Measurements from ENCODE around the gene RIC1.
"Not testable (repeated sequence)": the region's sequence is repeated elsewhere in the genome, so short reads cannot be mapped to it uniquely, and the experiment has no call there.

RIC1 gene

DNA sequence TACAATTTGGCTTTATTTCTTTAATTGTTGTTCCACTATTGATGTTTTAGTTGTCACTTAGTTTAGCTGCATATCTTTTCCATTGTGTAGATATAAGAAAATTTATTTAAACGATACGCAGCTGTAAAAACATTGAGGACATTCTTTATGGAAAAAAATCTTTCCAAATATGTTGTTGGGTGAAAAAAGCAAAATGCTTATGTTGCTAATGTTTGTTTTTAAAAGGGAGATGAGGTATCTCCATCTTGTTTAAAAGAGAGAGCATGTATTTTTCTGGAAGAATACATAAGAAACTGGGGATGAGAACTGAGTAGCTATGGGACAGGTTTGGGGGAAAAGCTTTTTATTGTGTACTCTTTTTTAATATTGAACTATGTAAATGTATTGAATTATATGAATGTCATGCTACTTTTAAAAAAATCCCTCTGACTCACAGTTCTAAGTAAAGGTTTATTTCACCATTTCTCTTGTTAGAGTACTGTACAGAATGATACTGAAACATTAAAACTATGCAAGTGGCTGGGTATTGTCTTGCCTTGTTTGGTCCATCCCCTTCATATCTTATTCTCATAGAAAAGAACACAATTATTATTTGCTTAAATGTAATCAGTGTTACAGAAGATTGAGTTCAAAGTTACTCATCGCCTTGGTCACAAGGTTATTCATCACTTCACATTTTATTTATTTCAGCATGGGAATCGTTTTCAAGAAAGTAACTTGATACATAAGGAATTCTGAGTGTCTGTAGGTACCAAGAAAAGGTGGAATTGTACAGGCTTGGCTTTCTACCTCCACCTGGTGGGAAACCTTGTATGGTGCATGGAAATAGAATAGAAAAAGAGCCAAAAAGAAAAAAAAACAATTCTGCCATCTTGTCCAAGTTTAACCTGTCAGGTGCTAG lies 85.8 kb downstream of the RIC1 start:
- DNase-seq (ENCODE audit: low read depth), result no peak
- peak; percentile 73 for TF ChIP-seq CTCF (conservative IDR thresholded peaks at IDR 0.05; ENCODE audit: low read depth, low read length)
- no peak overlapping the region for H3K4me3 ChIP-seq (ENCODE audit: low read length)

DNA sequence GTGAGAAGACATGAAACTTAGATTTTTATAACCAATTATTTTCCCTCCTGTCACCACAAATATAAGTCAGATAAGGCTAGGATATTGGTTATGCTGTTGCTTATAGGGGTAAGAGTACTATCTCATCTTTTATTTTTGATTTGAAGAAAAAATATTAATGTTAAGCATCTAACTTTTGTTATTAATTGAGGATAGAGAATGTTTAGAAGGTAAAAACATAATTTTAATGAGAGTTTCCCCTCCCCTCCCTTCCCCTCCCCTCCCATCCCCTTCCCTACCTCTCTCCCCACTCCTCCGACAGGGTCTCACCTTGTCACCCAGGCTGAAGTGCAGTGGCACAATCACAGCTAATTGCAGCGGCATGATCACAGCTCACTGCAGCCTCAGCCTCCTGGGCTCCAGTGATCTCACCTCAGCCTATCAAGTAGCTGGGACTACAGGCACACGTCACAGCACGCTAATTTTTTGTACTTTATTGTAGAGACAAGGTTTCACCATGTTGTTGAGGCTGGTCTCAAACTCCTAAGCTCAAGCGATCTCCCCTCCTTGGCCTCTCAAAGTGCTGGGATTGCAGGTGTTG lies 86.7 kb downstream of the RIC1 start:
- DNase-seq (ENCODE audit: low read depth), result no peak
- no peak for TF ChIP-seq CTCF (conservative IDR thresholded peaks at IDR 0.05; ENCODE audit: low read depth, low read length)
- H3K4me3 ChIP-seq (ENCODE audit: low read length), result no peak overlapping the region

GRCh38 chr9:5717434-5717833 lies 88.5 kb downstream of the RIC1 start:
- not testable (repeated sequence) for DNase-seq (ENCODE audit: low read depth); H3K4me3 ChIP-seq (ENCODE audit: low read length)

DNA sequence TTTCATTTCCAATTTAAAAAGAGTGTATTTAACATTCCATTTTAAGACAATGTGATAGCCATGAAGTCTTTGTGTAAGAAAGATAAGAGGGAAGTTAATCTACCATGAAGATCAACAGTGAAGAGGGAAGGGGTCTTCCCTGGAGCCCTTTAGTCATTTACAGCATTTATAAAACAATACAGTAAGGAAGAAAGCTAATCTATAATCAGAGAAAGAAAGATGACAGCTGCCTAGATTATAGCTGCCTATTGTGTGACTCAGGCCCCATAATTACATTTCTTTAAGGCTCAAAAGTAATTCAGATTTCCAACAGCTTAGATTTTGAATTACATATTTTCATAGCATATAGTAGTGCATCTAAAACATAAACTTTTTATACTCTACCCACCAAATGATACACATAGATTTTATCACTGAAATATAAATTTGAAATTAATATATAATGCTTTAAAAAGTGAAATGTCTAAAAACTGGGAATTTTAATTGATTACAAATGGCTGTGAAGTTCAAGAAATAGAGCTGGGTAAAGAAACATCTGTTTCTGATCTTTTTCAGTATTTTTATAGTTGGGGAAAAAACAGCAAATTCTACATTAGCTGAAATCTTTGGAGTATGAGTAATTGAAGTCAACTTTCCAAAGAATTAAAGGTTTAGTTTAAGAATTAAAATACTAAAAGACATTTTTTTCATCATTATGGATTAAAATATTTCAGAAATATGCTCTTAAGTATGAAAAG lies 89.6 kb downstream of the RIC1 start:
- TF ChIP-seq CTCF (conservative IDR thresholded peaks at IDR 0.05; ENCODE audit: low read depth, low read length), result no peak
- H3K4me3 ChIP-seq (ENCODE audit: low read length), result no peak overlapping the region
- no peak for DNase-seq (ENCODE audit: low read depth)

- DNase-seq (ENCODE audit: low read depth), result no peak
- TF ChIP-seq CTCF (conservative IDR thresholded peaks at IDR 0.05; ENCODE audit: low read depth, low read length), result no peak
- H3K4me3 ChIP-seq (ENCODE audit: low read length), result no peak overlapping the region
Observed at GRCh38 chr9:5719100-5719926, 90.4 kb downstream of the RIC1 start.

- no peak for DNase-seq (ENCODE audit: low read depth)
- no peak overlapping the region for H3K4me3 ChIP-seq (ENCODE audit: low read length)
- TF ChIP-seq CTCF (conservative IDR thresholded peaks at IDR 0.05; ENCODE audit: low read depth, low read length), result no peak
Observed at GRCh38 chr9:5720151-5720550, 91.2 kb downstream of the RIC1 start.

Data from retinal pigment epithelial cell (primary cell).